NB4 (cell line): ENCODE data around the gene RAET1G.

Experiments used
- CTCF ChIP-seq: IDR thresholded peaks from one replicate; pipeline ENCODE4 v1.5.1; 2012; ENCODE audit warnings: low read depth, low read length
- MAX ChIP-seq: IDR thresholded peaks from 2 replicates; pipeline ENCODE4 v1.6.1; 2011; ENCODE audit warnings: low read depth, low read length
- MYC ChIP-seq: IDR thresholded peaks from 2 replicates; pipeline ENCODE4 v1.6.1; 2011; ENCODE audit warnings: low read depth, low read length
- POLR2A ChIP-seq: IDR thresholded peaks from 2 replicates; pipeline ENCODE4 v1.6.1; 2011; ENCODE audit warnings: mild to moderate bottlenecking; ENCODE audit not compliant: insufficient read length; ENCODE audit errors: extremely low read depth

GRCh38 chr6:149925253-149925973, 2.5 kb upstream of the RAET1G start:
- no peak for TF ChIP-seq POLR2A
- no peak for TF ChIP-seq CTCF
- no peak for TF ChIP-seq MYC
- TF ChIP-seq MAX: no peak
